NCI-H524 (cell line): ENCODE data around the gene METTL5.
"Not testable (repeated sequence)": the region's sequence is repeated elsewhere in the genome, so short reads cannot be mapped to it uniquely, and the experiment has no call there.

ENCODE experiments used
- DNase-seq, 2 experiments: peaks; one replicate each; lab custom pipeline; 2025; lab: John Stamatoyannopoulos, UW

METTL5 gene

GRCh38 chr2:169828141-169828811 is 3.6 kb upstream of the METTL5 start:
- DNase-seq: peak; percentile 19 to 57

GRCh38 chr2:169827272-169828140 is 2.8 kb upstream of the METTL5 start, which contains the start of gene UBR3:
Gene UBR3 (plus strand): TSS chr2:169827454. CDS start chr2:169827508, 54 bp downstream.
- peak; percentile 71 to 87 for DNase-seq

- DNase-seq: no peak
Measured at GRCh38 chr2:169823996-169824372, 721 bp downstream of the METTL5 start.

- no peak for DNase-seq
Measured at GRCh38 chr2:169822785-169823392, 1.8 kb downstream of the METTL5 start.

- DNase-seq: no peak
Measured at GRCh38 chr2:169822036-169822435, 2.7 kb downstream of the METTL5 start.

GRCh38 chr2:169820101-169820500 is 4.6 kb downstream of the METTL5 start:
- not testable (repeated sequence) for DNase-seq

- DNase-seq: no peak
Measured at GRCh38 chr2:169819106-169819505, 5.6 kb downstream of the METTL5 start.

- DNase-seq: no peak
Measured at GRCh38 chr2:169818241-169818640, 6.5 kb downstream of the METTL5 start.

- not testable (repeated sequence) for DNase-seq
Measured at GRCh38 chr2:169817369-169817768, 7.3 kb downstream of the METTL5 start.

- not testable (repeated sequence) for DNase-seq
Measured at GRCh38 chr2:169816961-169817360, 7.7 kb downstream of the METTL5 start.

GRCh38 chr2:169815849-169816248 is 8.9 kb downstream of the METTL5 start:
- DNase-seq: no peak

- DNase-seq: no peak
Measured at GRCh38 chr2:169808221-169808620, 16.5 kb downstream of the METTL5 start.

- DNase-seq: no peak
Measured at GRCh38 chr2:169806586-169806985, 18.1 kb downstream of the METTL5 start.

GRCh38 chr2:169803480-169803879 is 21.2 kb downstream of the METTL5 start:
- no peak for DNase-seq

- DNase-seq: peak; percentile 84 to 90
Measured at GRCh38 chr2:169798718-169799592, 25.8 kb downstream of the METTL5 start, which contains the start of gene SSB. Gene SSB (plus strand): TSS chr2:169798871. CDS start chr2:169800961, 2,090 bp downstream.

GRCh38 chr2:169798397-169798717 is 26.3 kb downstream of the METTL5 start:
- DNase-seq: no peak

GRCh38 chr2:169797601-169798000 is 27.1 kb downstream of the METTL5 start:
- no peak for DNase-seq

- DNase-seq: no peak
Measured at GRCh38 chr2:169796441-169796840, 28.3 kb downstream of the METTL5 start.

- no peak for DNase-seq
Measured at GRCh38 chr2:169795181-169795580, 29.5 kb downstream of the METTL5 start.

GRCh38 chr2:169790581-169790980 is 34.1 kb downstream of the METTL5 start:
- no peak for DNase-seq

GRCh38 chr2:169782513-169782912 is 42.2 kb downstream of the METTL5 start:
- no peak for DNase-seq
